Measurements from ENCODE around the gene LRMDA. TPM values are rescaled to one million over a fixed set of nuclear protein-coding genes. Genes with fewer than 3 reads are reported as not detected.

The LRMDA gene
- total and polyA plus RNA-seq, 2 donors (not counting 1 experiment from before 2014, with no cell fraction given): 0.12 TPM; not detected in 1

DNA sequence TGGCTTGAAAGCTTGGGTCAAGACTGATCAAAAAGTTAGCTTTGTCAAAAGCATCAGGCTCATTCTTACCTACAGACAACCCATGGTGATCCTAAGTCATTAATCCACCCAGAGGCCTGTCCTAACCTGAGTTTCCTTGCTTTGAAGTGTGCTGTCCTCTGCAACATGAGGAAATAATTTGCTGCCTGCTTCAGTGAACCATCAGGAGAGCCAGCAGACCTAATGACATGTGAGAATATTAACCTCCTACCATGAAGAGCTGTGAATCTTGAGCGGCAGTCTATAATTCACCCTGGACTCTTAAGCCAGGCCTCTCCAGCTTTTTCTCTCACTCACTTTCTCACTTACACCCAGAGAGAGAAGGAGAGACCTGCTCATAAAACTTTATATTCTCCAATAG is 590.0 kb downstream of the LRMDA start:
- Mint-ChIP-seq H3K27me3 (no peaks in the 10 kb centered on the region), H3K9me3 (ENCODE audit: insufficient read depth) (no peaks in the 10 kb centered on the region), H3K27ac (no peak overlapping the region), H3K4me1 (no peaks in the 10 kb centered on the region), H3K4me3 (no peak overlapping the region)
- no CpG with 5 or more reads among the region's 1 CpG for WGBS (ENCODE audit: insufficient coverage)
- intact Hi-C loops (cut with micrococcal nuclease): no loop called here
- H3K4me3 ChIP-seq (ENCODE audit: control extremely low read depth in 1 of 5, extremely low read depth in 1 of 5, insufficient read depth in 1 of 5, low read depth in 2 of 5, low read length in 4 of 5): no peak overlapping the region
- no peaks in the 10 kb centered on the region for H3K4me1 ChIP-seq (ENCODE audit: control insufficient read depth in 2 of 2, insufficient read depth in 2 of 2, low read length in 2 of 2)
- ATAC-seq (ENCODE audit: low read depth): no peak
- H3K9me3 ChIP-seq (ENCODE audit: control extremely low read depth in 1 of 3, control insufficient read depth in 2 of 3, insufficient read depth in 1 of 3, low read length in 2 of 3): no peaks in the 10 kb centered on the region
- POLR2A ChIA-PET: no interaction called here
- CTCF ChIA-PET: no interaction called here
- no peaks in the 10 kb centered on the region for H3K79me2 ChIP-seq (ENCODE audit: control insufficient read depth, insufficient read depth, low read length)
- H3K9ac ChIP-seq (ENCODE audit: low read length): no peak overlapping the region
- no peak overlapping the region for H3K27ac ChIP-seq (ENCODE audit: low read length in 2 of 2)
- H3K4me2 ChIP-seq (replicated peaks; ENCODE audit: low read depth, low read length, poor library complexity, severe bottlenecking): no peak overlapping the region
- H3K27me3 ChIP-seq (replicated peaks in 1 of 4; ENCODE audit: control extremely low read depth in 1 of 4, control insufficient read depth in 3 of 4, insufficient read depth in 4 of 4, low read length in 3 of 4): no peaks in the 10 kb centered on the region
- no peak for DNase-seq
- no peaks in the 10 kb centered on the region for H4K20me1 ChIP-seq (ENCODE audit: control insufficient read depth, insufficient read depth, low read length, poor library complexity, severe bottlenecking)
- TF ChIP-seq CTCF (IDR thresholded peaks at IDR 0.05) (no peak), EZH2 (IDR thresholded peaks at IDR 0.05; ENCODE audit: borderline replicate concordance, insufficient read depth, low read depth, low read length, poor library complexity, severe bottlenecking) (no peak)
- no peak overlapping the region for H2AFZ ChIP-seq (ENCODE audit: insufficient read depth, low read depth, low read length, poor library complexity, severe bottlenecking)
- no peaks in the 10 kb centered on the region for H3K36me3 ChIP-seq (replicated peaks in 1 of 2; ENCODE audit: control extremely low read depth in 1 of 2, control insufficient read depth in 1 of 2, extremely low read depth in 1 of 2, insufficient read depth in 2 of 2, low read length in 1 of 2)

DNA sequence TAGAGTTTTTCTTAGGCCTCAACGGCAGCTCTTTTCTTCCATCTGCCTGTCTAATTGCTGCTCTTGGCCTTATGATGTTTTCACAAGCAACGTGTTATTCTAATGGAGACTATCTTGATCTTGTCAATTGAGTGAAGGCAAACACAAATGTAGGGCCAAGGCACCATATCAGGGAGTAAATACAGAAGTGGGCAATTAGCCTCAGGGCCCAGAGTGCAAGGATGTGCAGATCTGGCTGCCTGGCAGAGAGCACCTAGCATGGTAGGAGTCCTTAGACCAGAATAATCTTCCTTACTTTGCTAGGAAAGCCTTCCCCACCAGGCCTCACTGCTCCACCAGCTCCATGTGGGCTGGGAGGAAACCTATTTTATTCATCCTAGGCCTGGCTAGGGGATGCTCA is 590.9 kb downstream of the LRMDA start:
- TF ChIP-seq EZH2 (IDR thresholded peaks at IDR 0.05; ENCODE audit: borderline replicate concordance, insufficient read depth, low read depth, low read length, poor library complexity, severe bottlenecking) (no peak), CTCF (IDR thresholded peaks at IDR 0.05) (no peak)
- ChIA-PET POLR2A (no interaction called here), CTCF (no interaction called here)
- H4K20me1 ChIP-seq (ENCODE audit: control insufficient read depth, insufficient read depth, low read length, poor library complexity, severe bottlenecking): no peaks in the 10 kb centered on the region
- no peaks in the 10 kb centered on the region for H3K4me1 ChIP-seq (ENCODE audit: control insufficient read depth in 2 of 2, insufficient read depth in 2 of 2, low read length in 2 of 2)
- no peaks in the 10 kb centered on the region for H3K79me2 ChIP-seq (ENCODE audit: control insufficient read depth, insufficient read depth, low read length)
- no peak overlapping the region for H3K4me3 ChIP-seq (ENCODE audit: control extremely low read depth in 1 of 5, extremely low read depth in 1 of 5, insufficient read depth in 1 of 5, low read depth in 2 of 5, low read length in 4 of 5)
- no peak overlapping the region for H2AFZ ChIP-seq (ENCODE audit: insufficient read depth, low read depth, low read length, poor library complexity, severe bottlenecking)
- H3K9me3 ChIP-seq (ENCODE audit: control extremely low read depth in 1 of 3, control insufficient read depth in 2 of 3, insufficient read depth in 1 of 3, low read length in 2 of 3): no peaks in the 10 kb centered on the region
- H3K9ac ChIP-seq (ENCODE audit: low read length): no peak overlapping the region
- 100% methylated on average over 2 of the region's 2 CpGs for WGBS (ENCODE audit: insufficient coverage)
- no peaks in the 10 kb centered on the region for H3K9me3 Mint-ChIP-seq (ENCODE audit: insufficient read depth)
- DNase-seq: no peak
- H3K27me3 Mint-ChIP-seq: no peaks in the 10 kb centered on the region
- intact Hi-C loops (cut with micrococcal nuclease): no loop called here
- no peak overlapping the region for H3K27ac Mint-ChIP-seq
- no peaks in the 10 kb centered on the region for H3K4me1 Mint-ChIP-seq
- H3K4me2 ChIP-seq (replicated peaks; ENCODE audit: low read depth, low read length, poor library complexity, severe bottlenecking): no peak overlapping the region
- no peak overlapping the region for H3K27ac ChIP-seq (ENCODE audit: low read length in 2 of 2)
- no peak overlapping the region for H3K4me3 Mint-ChIP-seq
- H3K36me3 ChIP-seq (replicated peaks in 1 of 2; ENCODE audit: control extremely low read depth in 1 of 2, control insufficient read depth in 1 of 2, extremely low read depth in 1 of 2, insufficient read depth in 2 of 2, low read length in 1 of 2): no peaks in the 10 kb centered on the region
- no peaks in the 10 kb centered on the region for H3K27me3 ChIP-seq (replicated peaks in 1 of 4; ENCODE audit: control extremely low read depth in 1 of 4, control insufficient read depth in 3 of 4, insufficient read depth in 4 of 4, low read length in 3 of 4)
- ATAC-seq (ENCODE audit: low read depth): no peak
